Kidney (tissue), 14 donors: Measurements from ENCODE around the gene EPHB6. TPM values are rescaled to one million over a fixed set of nuclear protein-coding genes. Genes with fewer than 3 reads are reported as not detected.

Experiments
- DNase-seq, 5 donors: peaks; one replicate each; pipeline ENCODE4 v3.0.0-alpha.2; 2013 to 2020
- FAIRE-seq: peaks from 2 replicates; lab custom pipeline; 2012; peaks lifted over from hg19 to GRCh38; lab: Jason Lieb, UNC
- H3K27ac ChIP-seq, 2 donors: one replicate each; pipeline ENCODE4 v1.7.0; 2013; ENCODE audit warnings: low read depth in 2 of 2, low read length in 2 of 2, inconsistent platforms in 1 of 2
- H3K27me3 ChIP-seq: one replicate; pipeline ENCODE4 v1.7.1; 2013; ENCODE audit warnings: low read length, inconsistent platforms; ENCODE audit not compliant: control insufficient read depth, insufficient read depth
- H3K36me3 ChIP-seq, 3 donors: one replicate each; pipeline versions ENCODE4 v1.7.0 to v1.7.1; 2013; ENCODE audit warnings: low read length in 3 of 3, control low read depth in 1 of 3, inconsistent platforms in 1 of 3; ENCODE audit not compliant: insufficient read depth in 3 of 3, control insufficient read depth in 2 of 3
- H3K4me1 ChIP-seq, 3 donors: one replicate each; pipeline versions ENCODE4 v1.7.0 to v1.7.1; 2013; ENCODE audit warnings: low read length in 3 of 3, inconsistent platforms in 1 of 3, low read depth in 1 of 3; ENCODE audit not compliant: control insufficient read depth in 2 of 3, insufficient read depth in 2 of 3
- H3K4me3 ChIP-seq, 3 donors: one replicate each; pipeline versions ENCODE4 v1.7.0 to v1.8.1; 2013; ENCODE audit warnings: low read length in 3 of 3, control low read depth in 1 of 3, inconsistent platforms in 1 of 3
- H3K9ac ChIP-seq, 3 donors: one replicate each; pipeline versions ENCODE4 v1.7.0 to v1.7.1; 2013; ENCODE audit warnings: low read length in 3 of 3, control low read depth in 1 of 3, inconsistent platforms in 1 of 3
- H3K9me3 ChIP-seq, 3 donors: one replicate each; pipeline versions ENCODE4 v1.7.0 to v1.7.1; 2013; ENCODE audit warnings: low read length in 3 of 3, control low read depth in 1 of 3, inconsistent platforms in 1 of 3; ENCODE audit not compliant: control insufficient read depth in 2 of 3, insufficient read depth in 1 of 3
- intact Hi-C: fragments of 100-400 bp; cut with DNase I; formaldehyde crosslinking; loops from one replicate; pipeline ENCODE4 v1.11.1; 2022
- polyA plus RNA-seq: library from polyadenylated mRNA; stranded (reverse); fragments of 350-450 nt; fragmentation: Illumina TruSeq; extraction: RNeasy Lipid Tissue Mini Kit (QIAGEN cat#74804); gene quantifications from one replicate; pipeline ENCODE4 v1.2.3, GENCODE V29; 2014; ENCODE audit warnings: low read depth, low replicate concordance; ENCODE audit not compliant: insufficient read depth
- total RNA-seq: library from RNA; stranded (reverse); fragmentation: NEBNext Ultra II Directional; extraction: Animal tissue kit (Norgen Biotek cat#: 25700); gene quantifications from one replicate; pipeline ENCODE4 v1.2.1, GENCODE V29; 2021
- TF ChIP-seq, protein P1 (sequence below): IDR thresholded peaks from 3 replicates; pipeline ENCODE4 v1.5.1; 2012; ENCODE audit warnings: mild to moderate bottlenecking, moderate library complexity, borderline replicate concordance; ENCODE audit not compliant: insufficient read depth; ENCODE audit errors: extremely low read depth
- donor health status: control.
- donor health status: control.
- donor health status: control.
- donor health status: control.
- donor health status: control.
- donor health status: DM: yes; HTN: yes; CAD: no.
- donor health status: Normal renal cell carcinoma (clear cell type).

EPHB6 gene
- total and polyA plus RNA-seq, 2 donors from 2014 or later, result 10.4 to 17.4 TPM

GRCh38 chr7:142808802-142809583 lies 45.9 kb upstream of the EPHB6 start:
- no peaks in the 10 kb centered on the region for H3K4me1 ChIP-seq
- intact Hi-C loops, result no loop called here
- no peak overlapping the region for H3K4me3 ChIP-seq
- DNase-seq (peak in 1 of 5 donors; percentile 79), FAIRE-seq (no peak)
- H3K9me3 ChIP-seq, result no peaks in the 10 kb centered on the region
- no peak overlapping the region for H3K9ac ChIP-seq
- no peaks in the 10 kb centered on the region for H3K36me3 ChIP-seq
- no peaks in the 10 kb centered on the region for H3K27me3 ChIP-seq
- TF ChIP-seq, protein P1, sequence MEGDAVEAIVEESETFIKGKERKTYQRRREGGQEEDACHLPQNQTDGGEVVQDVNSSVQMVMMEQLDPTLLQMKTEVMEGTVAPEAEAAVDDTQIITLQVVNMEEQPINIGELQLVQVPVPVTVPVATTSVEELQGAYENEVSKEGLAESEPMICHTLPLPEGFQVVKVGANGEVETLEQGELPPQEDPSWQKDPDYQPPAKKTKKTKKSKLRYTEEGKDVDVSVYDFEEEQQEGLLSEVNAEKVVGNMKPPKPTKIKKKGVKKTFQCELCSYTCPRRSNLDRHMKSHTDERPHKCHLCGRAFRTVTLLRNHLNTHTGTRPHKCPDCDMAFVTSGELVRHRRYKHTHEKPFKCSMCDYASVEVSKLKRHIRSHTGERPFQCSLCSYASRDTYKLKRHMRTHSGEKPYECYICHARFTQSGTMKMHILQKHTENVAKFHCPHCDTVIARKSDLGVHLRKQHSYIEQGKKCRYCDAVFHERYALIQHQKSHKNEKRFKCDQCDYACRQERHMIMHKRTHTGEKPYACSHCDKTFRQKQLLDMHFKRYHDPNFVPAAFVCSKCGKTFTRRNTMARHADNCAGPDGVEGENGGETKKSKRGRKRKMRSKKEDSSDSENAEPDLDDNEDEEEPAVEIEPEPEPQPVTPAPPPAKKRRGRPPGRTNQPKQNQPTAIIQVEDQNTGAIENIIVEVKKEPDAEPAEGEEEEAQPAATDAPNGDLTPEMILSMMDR, result no peak
- H3K27ac ChIP-seq, result no peak overlapping the region

DNA sequence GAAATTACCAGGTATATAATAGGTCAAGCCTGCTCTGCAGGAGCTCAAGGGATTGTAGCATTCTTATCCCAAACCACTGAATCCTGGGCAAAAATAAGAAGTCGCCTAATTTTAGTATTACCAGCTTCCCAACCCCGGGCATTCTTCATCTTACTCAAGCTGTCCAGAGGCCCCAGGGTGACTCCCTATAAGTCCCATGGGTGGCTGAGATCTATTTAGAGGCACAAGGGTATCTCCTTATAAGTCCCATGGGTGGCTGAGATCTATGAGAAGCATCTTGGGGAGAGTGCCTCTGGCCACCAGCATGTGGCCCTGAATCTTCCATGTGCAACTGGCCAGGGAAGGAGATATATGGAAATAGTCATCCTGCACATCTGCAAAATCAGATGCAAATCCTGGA lies 45.2 kb upstream of the EPHB6 start:
- no peak overlapping the region for H3K4me3 ChIP-seq
- DNase-seq (no peak), FAIRE-seq (no peak)
- H3K27me3 ChIP-seq, result no peaks in the 10 kb centered on the region
- no peaks in the 10 kb centered on the region for H3K4me1 ChIP-seq
- H3K27ac ChIP-seq, result no peak overlapping the region
- intact Hi-C loops, result no loop called here
- no peaks in the 10 kb centered on the region for H3K36me3 ChIP-seq
- H3K9me3 ChIP-seq, result no peaks in the 10 kb centered on the region
- TF ChIP-seq, protein P1, result no peak
- H3K9ac ChIP-seq, result no peak overlapping the region

DNA sequence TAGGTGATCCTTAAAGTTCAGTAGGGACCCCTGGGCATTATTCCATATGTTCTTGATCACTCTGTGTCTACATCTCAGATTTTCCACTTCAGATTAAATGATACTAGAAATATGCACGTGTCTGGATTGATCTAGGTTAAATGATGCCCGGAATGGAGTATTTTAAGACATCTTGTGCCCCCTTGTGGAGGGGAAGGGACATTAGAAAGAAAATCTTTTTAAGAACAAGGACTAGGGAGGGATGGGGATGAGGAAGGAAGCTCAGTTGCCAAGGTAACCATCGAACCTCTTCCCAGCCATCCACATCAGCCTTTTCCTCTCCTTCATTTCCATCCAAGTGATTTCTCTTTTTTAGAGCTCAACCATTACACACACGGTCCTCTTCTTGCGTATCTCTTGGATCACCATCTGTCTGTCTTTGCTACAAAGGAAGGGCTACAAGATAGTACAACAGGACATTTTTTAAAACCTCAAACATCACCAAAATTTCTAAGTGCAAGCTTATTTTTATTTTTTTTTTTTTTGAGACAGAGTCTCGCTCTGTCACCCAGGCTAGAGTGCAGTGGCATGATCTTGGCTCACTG lies 43.6 kb upstream of the EPHB6 start:
- H3K4me3 ChIP-seq, result no peak overlapping the region
- intact Hi-C loops, result no loop called here
- no peaks in the 10 kb centered on the region for H3K27me3 ChIP-seq
- TF ChIP-seq, protein P1, result peak; percentile 48
- no peak overlapping the region for H3K9ac ChIP-seq
- H3K36me3 ChIP-seq, result no peaks in the 10 kb centered on the region
- H3K27ac ChIP-seq, result no peak overlapping the region
- H3K9me3 ChIP-seq, result no peaks in the 10 kb centered on the region
- no peak for FAIRE-seq
- H3K4me1 ChIP-seq, result no peaks in the 10 kb centered on the region
- DNase-seq, result peak in 2 of 5 donors; percentile 30 to 55
